Measurements from ENCODE around the gene PGM1. TPM values are rescaled to one million over a fixed set of nuclear protein-coding genes. Genes with fewer than 3 reads are reported as not detected.

The PGM1 gene
- total and polyA plus RNA-seq, 2 of the 13 experiments (the other 11 are each of a cell fraction or from before 2014, with no cell fraction given), result 51.6 to 105 TPM

DNA sequence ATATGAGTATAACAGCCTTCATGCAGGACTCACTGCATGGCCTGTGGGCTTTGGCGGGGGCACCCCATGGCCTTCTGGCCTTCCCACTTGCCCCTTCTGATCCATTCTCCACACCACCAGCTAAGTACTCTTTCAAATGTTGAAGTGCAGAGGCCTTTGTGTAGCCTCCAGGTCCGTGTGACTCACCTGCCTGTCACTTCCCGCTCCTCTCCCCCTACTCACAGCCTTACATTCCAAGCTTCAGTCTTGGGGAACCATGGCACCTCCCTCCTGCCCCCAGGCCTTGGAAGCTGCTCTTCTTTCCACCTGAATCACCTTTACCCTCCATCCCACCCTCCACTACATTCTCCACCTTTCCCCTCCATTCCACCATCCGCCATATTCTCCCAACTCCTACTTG is 69.6 kb downstream of the PGM1 start:
- peaks cover 25% of the 10 kb centered on the region for H3K4me1 ChIP-seq (ENCODE audit: insufficient read depth, low read length)
- no TSS peak for BruUV-seq (replicated peaks)
- H4K20me1 ChIP-seq (ENCODE audit: insufficient read depth, low read length), result no peaks in the 10 kb centered on the region
- peak; percentile 28 for ATAC-seq
- no peak overlapping the region for H3K4me3 ChIP-seq (replicated peaks in 1 of 3; ENCODE audit: insufficient read depth in 1 of 3, low read depth in 2 of 3, low read length in 3 of 3)
- H3K27ac ChIP-seq (ENCODE audit: extremely low read length, insufficient read depth, low read length), result no peak overlapping the region
- H3K9ac ChIP-seq (ENCODE audit: insufficient read depth, low read depth, low read length), result no peak overlapping the region
- DNase-seq (ENCODE audit: low spot score), result no peak
- no peak overlapping the region for H2AFZ ChIP-seq (ENCODE audit: low read length)
- H3K36me3 ChIP-seq (replicated peaks in 1 of 2; ENCODE audit: control insufficient read depth in 1 of 2, insufficient read depth in 2 of 2, low read length in 2 of 2), result peaks cover 5 to 12% of the 10 kb centered on the region in 2 experiments; a peak in 4 of 5 replicates
- peaks cover 10% of the 10 kb centered on the region; the same call in 1 of the 2 replicates for H3K9me3 ChIP-seq (ENCODE audit: low read length)
- no peak overlapping the region for H3K4me2 ChIP-seq (ENCODE audit: low read depth, low read length)
- no peak for FAIRE-seq
- ChIA-PET CTCF (ENCODE audit: low intra/inter-chr PET ratio, low total read pairs) (no interaction called here), POLR2A (interaction anchor here (2.1 kb wide), 1 partner anchor 12 kb away, joined by 9 read pairs; no protein-coding TSS in a partner anchor)
- 97% methylated on average over 4 of the region's 4 CpGs for WGBS (ENCODE audit: low lambda C conversion rate)
- H3K27me3 ChIP-seq (ENCODE audit: control insufficient read depth in 1 of 2, insufficient read depth in 2 of 2, low read length in 2 of 2), result no peaks in the 10 kb centered on the region
- H3K79me2 ChIP-seq (ENCODE audit: insufficient read depth, low read length), result no peaks in the 10 kb centered on the region
- intact Hi-C loops (cut with micrococcal nuclease; ENCODE audit: unreplicated experiment) (no loop called here), in situ Hi-C loops (cut with HindIII; ENCODE audit: extremely low pct_ligation_motif_present, low pct_unique_long_range_greater_than_20kb) (no loop called here)
- TF ChIP-seq SETDB1 (CRISPR knock-in tag; IDR thresholded peaks at IDR 0.05; ENCODE audit: borderline replicate concordance), result no peak
- 0 out of 2 replicates have a peak, but pooled peaks have one; percentile 53 for TF ChIP-seq ZBTB38 (CRISPR knock-in tag; IDR thresholded peaks at IDR 0.05)
- no peak for TF ChIP-seq HOXA9 (CRISPR knock-in tag; IDR thresholded peaks at IDR 0.05; ENCODE audit: borderline replicate concordance)
- peak; percentile 37 for TF ChIP-seq TEAD3 (CRISPR knock-in tag; optimal IDR thresholded peaks at IDR 0.05; ENCODE audit: borderline replicate concordance)
- peak; percentile 65 for TF ChIP-seq FOSL2 (CRISPR knock-in tag; IDR thresholded peaks at IDR 0.05)

DNA sequence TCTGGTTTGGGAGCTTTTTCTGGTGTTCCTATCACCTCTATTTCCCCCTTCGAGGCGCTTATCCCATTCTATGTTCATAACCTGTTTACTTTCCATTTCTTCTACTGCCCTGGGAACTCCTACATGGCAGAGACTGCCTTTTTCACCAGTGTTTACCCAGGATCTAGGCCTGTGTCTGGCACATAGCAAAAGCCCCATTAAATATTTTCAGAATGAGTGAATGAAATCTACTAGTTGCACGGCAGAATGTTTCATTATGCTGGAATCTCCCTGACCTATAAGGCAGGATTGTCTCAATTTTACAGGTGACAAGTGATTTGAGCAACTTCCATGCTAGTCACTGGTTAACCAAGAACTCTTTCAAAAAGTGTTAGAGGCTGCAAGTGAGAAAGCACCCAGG is 70.1 kb downstream of the PGM1 start:
- POLR2A ChIA-PET, result interaction anchor here (2.1 kb wide), 1 partner anchor 12 kb away, joined by 9 read pairs; no protein-coding TSS in a partner anchor
- intact Hi-C loops (cut with micrococcal nuclease; ENCODE audit: unreplicated experiment), result no loop called here
- TF ChIP-seq, protein P1, sequence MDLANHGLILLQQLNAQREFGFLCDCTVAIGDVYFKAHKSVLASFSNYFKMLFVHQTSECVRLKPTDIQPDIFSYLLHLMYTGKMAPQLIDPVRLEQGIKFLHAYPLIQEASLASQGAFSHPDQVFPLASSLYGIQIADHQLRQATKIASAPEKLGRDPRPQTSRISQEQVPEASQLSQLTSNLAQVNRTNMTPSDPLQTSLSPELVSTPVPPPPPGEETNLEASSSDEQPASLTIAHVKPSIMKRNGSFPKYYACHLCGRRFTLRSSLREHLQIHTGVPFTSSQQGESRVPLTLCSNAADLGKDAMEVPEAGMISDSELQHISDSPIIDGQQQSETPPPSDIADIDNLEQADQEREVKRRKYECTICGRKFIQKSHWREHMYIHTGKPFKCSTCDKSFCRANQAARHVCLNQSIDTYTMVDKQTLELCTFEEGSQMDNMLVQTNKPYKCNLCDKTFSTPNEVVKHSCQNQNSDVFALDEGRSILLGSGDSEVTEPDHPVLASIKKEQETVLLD (CRISPR knock-in tag; IDR thresholded peaks at IDR 0.05; ENCODE audit: low read depth), result no peak
- TF ChIP-seq, protein P2, sequence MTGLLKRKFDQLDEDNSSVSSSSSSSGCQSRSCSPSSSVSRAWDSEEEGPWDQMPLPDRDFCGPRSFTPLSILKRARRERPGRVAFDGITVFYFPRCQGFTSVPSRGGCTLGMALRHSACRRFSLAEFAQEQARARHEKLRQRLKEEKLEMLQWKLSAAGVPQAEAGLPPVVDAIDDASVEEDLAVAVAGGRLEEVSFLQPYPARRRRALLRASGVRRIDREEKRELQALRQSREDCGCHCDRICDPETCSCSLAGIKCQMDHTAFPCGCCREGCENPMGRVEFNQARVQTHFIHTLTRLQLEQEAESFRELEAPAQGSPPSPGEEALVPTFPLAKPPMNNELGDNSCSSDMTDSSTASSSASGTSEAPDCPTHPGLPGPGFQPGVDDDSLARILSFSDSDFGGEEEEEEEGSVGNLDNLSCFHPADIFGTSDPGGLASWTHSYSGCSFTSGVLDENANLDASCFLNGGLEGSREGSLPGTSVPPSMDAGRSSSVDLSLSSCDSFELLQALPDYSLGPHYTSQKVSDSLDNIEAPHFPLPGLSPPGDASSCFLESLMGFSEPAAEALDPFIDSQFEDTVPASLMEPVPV (CRISPR knock-in tag; IDR thresholded peaks at IDR 0.05), result no peak
- TF ChIP-seq ELF4 (CRISPR knock-in tag; IDR thresholded peaks at IDR 0.05; ENCODE audit: borderline replicate concordance) (no peak), CAMTA2 (CRISPR knock-in tag; IDR thresholded peaks at IDR 0.05; ENCODE audit: borderline replicate concordance) (no peak), EP300 (IDR thresholded peaks at IDR 0.05; ENCODE audit: low read depth in 2 of 2, low read length in 2 of 2) (no peak), EP300 (CRISPR knock-in tag; IDR thresholded peaks at IDR 0.05; ENCODE audit: borderline replicate concordance) (no peak), BORCS8-MEF2B (CRISPR knock-in tag; IDR thresholded peaks at IDR 0.05) (no peak), ZNF547 (CRISPR knock-in tag; IDR thresholded peaks at IDR 0.05) (no peak), KDM4B (CRISPR knock-in tag; IDR thresholded peaks at IDR 0.05) (no peak), ZNF530 (CRISPR knock-in tag; IDR thresholded peaks at IDR 0.05; ENCODE audit: low read depth) (no peak), ZNF256 (CRISPR knock-in tag; conservative IDR thresholded peaks at IDR 0.05) (no peak), DPF2 (CRISPR knock-in tag; IDR thresholded peaks at IDR 0.05; ENCODE audit: borderline replicate concordance, low read depth) (no peak)

More for the DNA sequence above, 70.1 kb downstream of the PGM1 start:
- no TSS peak for BruUV-seq (replicated peaks)
- in situ Hi-C loops (cut with HindIII; ENCODE audit: extremely low pct_ligation_motif_present, low pct_unique_long_range_greater_than_20kb), result no loop called here
- no peak for DNase-seq (ENCODE audit: low spot score)
- H4K20me1 ChIP-seq (ENCODE audit: insufficient read depth, low read length), result no peaks in the 10 kb centered on the region
- no peak for FAIRE-seq
- H3K79me2 ChIP-seq (ENCODE audit: insufficient read depth, low read length), result no peaks in the 10 kb centered on the region
- H2AFZ ChIP-seq (ENCODE audit: low read length), result no peak overlapping the region
- H3K4me2 ChIP-seq (ENCODE audit: low read depth, low read length), result no peak overlapping the region
- H3K27ac ChIP-seq (ENCODE audit: extremely low read length, insufficient read depth, low read length), result no peak overlapping the region
- peak; percentile 18; the same call in 2 of the 3 replicates for ATAC-seq
- no peak overlapping the region for H3K9ac ChIP-seq (ENCODE audit: insufficient read depth, low read depth, low read length)
- H3K4me3 ChIP-seq (replicated peaks in 1 of 3; ENCODE audit: insufficient read depth in 1 of 3, low read depth in 2 of 3, low read length in 3 of 3), result no peak overlapping the region
- CTCF ChIA-PET (ENCODE audit: low intra/inter-chr PET ratio, low total read pairs), result no interaction called here
- no peaks in the 10 kb centered on the region for H3K27me3 ChIP-seq (ENCODE audit: control insufficient read depth in 1 of 2, insufficient read depth in 2 of 2, low read length in 2 of 2)
- peaks cover 25% of the 10 kb centered on the region for H3K4me1 ChIP-seq (ENCODE audit: insufficient read depth, low read length)
- 71% methylated on average over 3 of the region's 3 CpGs for WGBS (ENCODE audit: low lambda C conversion rate)
- H3K9me3 ChIP-seq (ENCODE audit: low read length), result peaks cover 10% of the 10 kb centered on the region; the same call in 1 of the 2 replicates
- H3K36me3 ChIP-seq (replicated peaks in 1 of 2; ENCODE audit: control insufficient read depth in 1 of 2, insufficient read depth in 2 of 2, low read length in 2 of 2), result peaks cover 3 to 10% of the 10 kb centered on the region in 2 experiments; a peak in 4 of 5 replicates

All from HepG2 (cell line).